H1 (cell line): ENCODE results near the gene NSDHL.

ENCODE experiments used
- ATF3 ChIP-seq: IDR thresholded peaks from 2 replicates; pipeline ENCODE4 v1.6.1; 2011; ENCODE audit warnings: low read depth, mild to moderate bottlenecking, low read length; ENCODE audit not compliant: insufficient read depth
- CTCF ChIP-seq, 3 experiments: IDR thresholded peaks; 1 replicate in 2 of 3; 2 replicates in 1 of 3; pipeline versions ENCODE4 v1.5.1 to v1.6.1; 2011; ENCODE audit warnings: low read length in 3 of 3, mild to moderate bottlenecking in 3 of 3, inconsistent platforms in 2 of 3, low read depth in 1 of 3, moderate library complexity in 1 of 3; ENCODE audit not compliant: insufficient read depth in 1 of 3; ENCODE audit errors: control extremely low read depth in 1 of 3
- EZH2 ChIP-seq: fragments of 200-600 bp; sonication (generic); IDR thresholded peaks from 2 replicates; pipeline ENCODE4 v1.7.1; 2012; ENCODE audit warnings: low read depth, mild to moderate bottlenecking, moderate library complexity, low read length, inconsistent platforms; ENCODE audit not compliant: severe bottlenecking
- GTF2F1 ChIP-seq: IDR thresholded peaks from 2 replicates; pipeline ENCODE4 v1.6.1; 2012; ENCODE audit warnings: low read depth, low read length, improper control_type of control experiment, borderline replicate concordance
- MAFK ChIP-seq: IDR thresholded peaks from 2 replicates; pipeline ENCODE4 v1.6.1; 2012; ENCODE audit warnings: low read depth, mild to moderate bottlenecking, improper control_type of control experiment, low read length
- POLR2A ChIP-seq, 2 experiments: IDR thresholded peaks; 1 replicate in 1 of 2; 2 replicates in 1 of 2; pipeline ENCODE4 v1.6.1; 2011; ENCODE audit warnings: low read depth in 2 of 2, low read length in 2 of 2, mild to moderate bottlenecking in 2 of 2; ENCODE audit errors: control extremely low read depth in 1 of 2
- RAD21 ChIP-seq, 2 experiments: IDR thresholded peaks in 1 of 2; conservative IDR thresholded peaks in 1 of 2; 2 replicates each; pipeline ENCODE4 v1.6.1; 2011; ENCODE audit warnings: low read depth in 2 of 2, low read length in 2 of 2, improper control_type of control experiment in 1 of 2, inconsistent platforms in 1 of 2, mild to moderate bottlenecking in 1 of 2, moderate library complexity in 1 of 2
- SIN3A ChIP-seq, 2 experiments: IDR thresholded peaks in 1 of 2; conservative IDR thresholded peaks in 1 of 2; 2 replicates each; pipeline ENCODE4 v1.6.1; 2011 to 2012; ENCODE audit warnings: low read length in 2 of 2, improper control_type of control experiment in 1 of 2, low read depth in 1 of 2, mild to moderate bottlenecking in 1 of 2
- SRF ChIP-seq: IDR thresholded peaks from 2 replicates; pipeline ENCODE4 v1.6.1; 2011; ENCODE audit warnings: mild to moderate bottlenecking, low read depth, low read length, moderate library complexity
- TF ChIP-seq, protein P1 (sequence below): IDR thresholded peaks from 2 replicates; pipeline ENCODE4 v1.6.1; 2011; ENCODE audit warnings: low read length, improper control_type of control experiment

DNA sequence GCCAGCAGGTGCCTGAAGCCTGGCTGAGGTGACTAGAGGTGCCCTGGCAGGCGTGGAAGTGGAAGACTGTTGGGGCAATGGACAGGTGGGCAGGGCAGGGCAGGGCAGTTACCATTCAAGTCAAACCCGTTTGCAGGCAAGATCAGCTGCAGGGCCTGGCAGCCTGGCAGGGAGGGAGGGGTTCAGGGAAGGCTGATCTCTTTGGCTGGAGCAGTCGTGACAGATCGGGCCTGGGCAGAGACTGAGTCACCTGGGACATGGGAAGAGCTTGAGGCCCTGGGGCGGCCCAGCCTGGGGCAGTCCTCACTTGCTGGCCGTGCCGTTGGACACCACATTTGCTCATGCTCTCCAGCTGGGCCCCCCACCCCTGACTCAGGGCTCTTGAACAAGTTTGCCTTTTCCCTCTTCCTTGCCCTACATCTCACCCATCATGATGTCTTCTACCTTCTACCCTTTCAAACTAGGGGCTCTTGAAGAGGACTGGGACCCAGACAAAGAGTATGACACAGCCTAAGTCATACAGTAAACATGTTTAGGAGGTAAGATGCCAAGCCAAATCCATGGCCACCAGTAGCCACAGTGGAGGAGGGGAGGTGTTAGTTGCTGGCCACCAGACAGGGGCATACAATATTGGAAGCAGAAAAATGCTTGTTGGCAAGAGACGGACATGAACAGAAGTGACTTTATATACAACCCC lies 65.0 kb downstream of the NSDHL start:
- no peak for TF ChIP-seq GTF2F1
- TF ChIP-seq CTCF (IDR thresholded peaks at IDR 0.05; ENCODE audit: control extremely low read depth in 1 of 3, insufficient read depth in 1 of 3, low read depth in 1 of 3, low read length in 3 of 3), result no peak
- no peak for TF ChIP-seq POLR2A (IDR thresholded peaks at IDR 0.05; ENCODE audit: control extremely low read depth in 1 of 2, low read depth in 2 of 2, low read length in 2 of 2)
- no peak for TF ChIP-seq MAFK
- no peak for TF ChIP-seq EZH2
- no peak for TF ChIP-seq ATF3
- no peak for TF ChIP-seq SRF
- no peak for TF ChIP-seq SIN3A (conservative IDR thresholded peaks at IDR 0.05 in 1 of 2, IDR thresholded peaks at IDR 0.05 in 1 of 2; ENCODE audit: low read depth in 1 of 2, low read length in 2 of 2)
- TF ChIP-seq, protein P1, sequence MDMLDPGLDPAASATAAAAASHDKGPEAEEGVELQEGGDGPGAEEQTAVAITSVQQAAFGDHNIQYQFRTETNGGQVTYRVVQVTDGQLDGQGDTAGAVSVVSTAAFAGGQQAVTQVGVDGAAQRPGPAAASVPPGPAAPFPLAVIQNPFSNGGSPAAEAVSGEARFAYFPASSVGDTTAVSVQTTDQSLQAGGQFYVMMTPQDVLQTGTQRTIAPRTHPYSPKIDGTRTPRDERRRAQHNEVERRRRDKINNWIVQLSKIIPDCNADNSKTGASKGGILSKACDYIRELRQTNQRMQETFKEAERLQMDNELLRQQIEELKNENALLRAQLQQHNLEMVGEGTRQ, result no peak
- TF ChIP-seq RAD21 (IDR thresholded peaks at IDR 0.05 in 1 of 2, conservative IDR thresholded peaks at IDR 0.05 in 1 of 2; ENCODE audit: low read depth in 2 of 2, low read length in 2 of 2), result no peak
